Osteoblast (primary cell): ENCODE data around the gene STARD3. TPM values are rescaled to one million over a fixed set of nuclear protein-coding genes. Genes with fewer than 3 reads are reported as not detected.
"Not testable (repeated sequence)": the region's sequence is repeated elsewhere in the genome, so short reads cannot be mapped to it uniquely, and the experiment has no call there.

Experiments
- DNase-seq: peaks from one replicate; pipeline ENCODE4 v3.0.0; 2011; ENCODE audit warnings: low spot score, mixed read lengths; ENCODE audit not compliant: insufficient read length; ENCODE audit errors: missing footprints
- H2AFZ ChIP-seq: 2 replicates; pipeline ENCODE4 v1.6.0; 2011; ENCODE audit warnings: mild to moderate bottlenecking, low read length
- H3K27ac ChIP-seq: 2 replicates; pipeline ENCODE4 v1.5.1; 2011; ENCODE audit warnings: mild to moderate bottlenecking, low read depth, low read length, moderate library complexity
- H3K27me3 ChIP-seq: 2 replicates; pipeline ENCODE4 v1.6.0; 2012; ENCODE audit warnings: mild to moderate bottlenecking, control low read depth, inconsistent platforms, low read length, moderate library complexity; ENCODE audit not compliant: insufficient read depth
- H3K36me3 ChIP-seq: 2 replicates; pipeline ENCODE4 v1.5.1; 2011; ENCODE audit warnings: mild to moderate bottlenecking, low read length, control low read depth, moderate library complexity; ENCODE audit not compliant: insufficient read depth
- H3K4me1 ChIP-seq: 2 replicates; pipeline ENCODE4 v1.5.1; 2011; ENCODE audit warnings: mild to moderate bottlenecking, low read length, control low read depth, moderate library complexity; ENCODE audit not compliant: insufficient read depth
- H3K4me2 ChIP-seq: 2 replicates; pipeline ENCODE4 v1.6.0; 2011; ENCODE audit warnings: mild to moderate bottlenecking, low read length; ENCODE audit not compliant: insufficient read depth
- H3K4me3 ChIP-seq: fragments of 200-600 bp; sonication (generic); 3 replicates; pipeline ENCODE4 v1.5.1; 2012; ENCODE audit warnings: mild to moderate bottlenecking, low read length, inconsistent platforms; ENCODE audit not compliant: insufficient read depth
- H3K79me2 ChIP-seq: 2 replicates; pipeline ENCODE4 v1.6.0; 2012; ENCODE audit warnings: mild to moderate bottlenecking, low read length, control low read depth, inconsistent platforms; ENCODE audit not compliant: insufficient read depth
- H3K9me3 ChIP-seq: 2 replicates; pipeline ENCODE4 v1.5.1; 2011; ENCODE audit warnings: low read depth, low read length, control low read depth
- H4K20me1 ChIP-seq: 2 replicates; pipeline ENCODE4 v1.6.0; 2012; ENCODE audit warnings: mild to moderate bottlenecking, low read length, control low read depth; ENCODE audit not compliant: insufficient read depth
- total RNA-seq: library from RNA; depleted of rRNA; stranded (reverse); fragments of >200 nt; gene quantifications from 2 replicates; pipeline ENCODE4 v1.2.3, GENCODE V29; 2012
- TF ChIP-seq, protein P1 (sequence below): IDR thresholded peaks from 2 replicates; pipeline ENCODE4 v1.5.1; 2011; ENCODE audit warnings: mild to moderate bottlenecking, low read depth, low read length, moderate library complexity; ENCODE audit errors: extremely low read depth

The STARD3 gene
- total RNA-seq, 1 donor, result 35.8 TPM

DNA sequence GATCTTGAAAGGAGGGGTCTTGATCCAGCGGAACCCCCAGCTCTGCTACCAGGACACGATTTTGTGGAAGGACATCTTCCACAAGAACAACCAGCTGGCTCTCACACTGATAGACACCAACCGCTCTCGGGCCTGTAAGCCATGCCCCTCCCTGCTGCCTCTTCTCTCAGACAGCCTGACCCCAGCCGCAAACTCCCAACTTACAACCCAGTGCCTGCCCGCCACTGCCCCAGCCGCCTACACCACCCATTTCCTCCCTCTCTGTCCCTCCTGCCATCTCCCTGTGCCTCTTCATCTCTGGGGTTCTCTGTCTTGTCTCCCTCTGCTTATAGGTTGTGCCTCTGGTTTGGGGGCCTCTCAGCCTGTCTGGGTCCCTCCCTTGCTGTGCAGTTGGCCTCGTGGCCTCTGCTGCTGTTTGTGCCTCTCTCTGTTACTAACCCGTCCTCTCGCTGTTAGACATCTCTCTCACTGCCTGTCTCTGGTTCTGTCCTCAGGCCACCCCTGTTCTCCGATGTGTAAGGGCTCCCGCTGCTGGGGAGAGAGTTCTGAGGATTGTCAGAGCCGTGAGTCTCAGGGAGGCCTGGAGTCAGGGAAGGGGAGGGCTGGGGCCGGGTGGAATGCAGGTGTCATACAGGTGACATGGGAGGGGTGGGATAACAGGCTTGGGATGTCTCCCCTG is 72.5 kb downstream of the STARD3 start:
- Histone ChIP-seq H3K4me2 (no peak overlapping the region), H3K36me3 (peaks cover 43% of the 10 kb centered on the region), H3K4me3 (no peak overlapping the region), H3K27ac (no peak overlapping the region), H3K4me1 (peaks cover 5% of the 10 kb centered on the region), H3K27me3 (no peaks in the 10 kb centered on the region), H3K79me2 (peaks cover 22% of the 10 kb centered on the region), H4K20me1 (peaks cover 26% of the 10 kb centered on the region), H2AFZ (no peak overlapping the region), H3K9me3 (no peaks in the 10 kb centered on the region)
- peak; percentile 43 for DNase-seq
- TF ChIP-seq, protein P1, sequence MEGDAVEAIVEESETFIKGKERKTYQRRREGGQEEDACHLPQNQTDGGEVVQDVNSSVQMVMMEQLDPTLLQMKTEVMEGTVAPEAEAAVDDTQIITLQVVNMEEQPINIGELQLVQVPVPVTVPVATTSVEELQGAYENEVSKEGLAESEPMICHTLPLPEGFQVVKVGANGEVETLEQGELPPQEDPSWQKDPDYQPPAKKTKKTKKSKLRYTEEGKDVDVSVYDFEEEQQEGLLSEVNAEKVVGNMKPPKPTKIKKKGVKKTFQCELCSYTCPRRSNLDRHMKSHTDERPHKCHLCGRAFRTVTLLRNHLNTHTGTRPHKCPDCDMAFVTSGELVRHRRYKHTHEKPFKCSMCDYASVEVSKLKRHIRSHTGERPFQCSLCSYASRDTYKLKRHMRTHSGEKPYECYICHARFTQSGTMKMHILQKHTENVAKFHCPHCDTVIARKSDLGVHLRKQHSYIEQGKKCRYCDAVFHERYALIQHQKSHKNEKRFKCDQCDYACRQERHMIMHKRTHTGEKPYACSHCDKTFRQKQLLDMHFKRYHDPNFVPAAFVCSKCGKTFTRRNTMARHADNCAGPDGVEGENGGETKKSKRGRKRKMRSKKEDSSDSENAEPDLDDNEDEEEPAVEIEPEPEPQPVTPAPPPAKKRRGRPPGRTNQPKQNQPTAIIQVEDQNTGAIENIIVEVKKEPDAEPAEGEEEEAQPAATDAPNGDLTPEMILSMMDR, result no peak

DNA sequence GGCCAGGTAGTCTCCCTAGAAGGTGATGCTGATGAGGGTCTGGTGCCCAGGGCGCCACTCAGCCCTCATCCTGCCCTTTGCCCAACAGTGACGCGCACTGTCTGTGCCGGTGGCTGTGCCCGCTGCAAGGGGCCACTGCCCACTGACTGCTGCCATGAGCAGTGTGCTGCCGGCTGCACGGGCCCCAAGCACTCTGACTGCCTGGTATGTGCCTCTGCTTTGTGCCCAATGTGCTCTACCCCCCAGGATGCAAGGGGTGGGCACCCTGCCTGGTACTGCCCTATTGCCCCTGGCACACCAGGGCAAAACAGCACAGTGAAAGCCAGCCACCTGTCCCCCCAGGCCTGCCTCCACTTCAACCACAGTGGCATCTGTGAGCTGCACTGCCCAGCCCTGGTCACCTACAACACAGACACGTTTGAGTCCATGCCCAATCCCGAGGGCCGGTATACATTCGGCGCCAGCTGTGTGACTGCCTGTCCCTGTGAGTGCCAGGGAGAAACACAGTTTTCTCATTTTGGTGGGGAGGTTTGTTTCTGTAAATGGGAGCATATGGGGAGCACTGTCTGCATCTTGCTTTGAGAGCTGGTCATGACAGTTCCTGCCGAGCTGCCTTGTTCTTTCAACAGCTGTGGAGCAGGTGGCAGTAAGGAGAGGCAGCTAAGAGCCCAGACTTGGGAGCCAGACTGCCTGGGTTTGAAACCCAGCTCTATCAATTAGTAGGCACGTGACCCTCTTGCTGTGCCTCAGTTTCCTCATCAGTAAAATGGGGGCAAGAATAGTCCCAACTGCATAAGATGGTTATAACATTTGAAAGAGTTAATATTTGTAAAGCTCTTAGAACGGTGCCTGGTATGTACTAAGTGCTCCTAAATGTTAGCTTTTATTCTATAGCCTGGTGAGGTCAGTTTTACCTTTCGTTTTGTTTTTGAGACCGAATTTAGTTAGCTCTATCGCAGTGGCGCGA is 73.3 kb downstream of the STARD3 start:
- no peak overlapping the region for H3K4me2 ChIP-seq
- H3K79me2 ChIP-seq, result peaks cover 14% of the 10 kb centered on the region
- TF ChIP-seq, protein P1, result no peak
- H3K36me3 ChIP-seq, result peaks cover 45% of the 10 kb centered on the region
- H3K4me1 ChIP-seq, result no peaks in the 10 kb centered on the region
- no peak overlapping the region for H2AFZ ChIP-seq
- no peak overlapping the region for H3K27ac ChIP-seq
- no peak overlapping the region for H3K4me3 ChIP-seq
- DNase-seq, result peak; percentile 64
- no peaks in the 10 kb centered on the region for H3K9me3 ChIP-seq
- H3K27me3 ChIP-seq, result no peaks in the 10 kb centered on the region
- peaks cover 18% of the 10 kb centered on the region for H4K20me1 ChIP-seq

DNA sequence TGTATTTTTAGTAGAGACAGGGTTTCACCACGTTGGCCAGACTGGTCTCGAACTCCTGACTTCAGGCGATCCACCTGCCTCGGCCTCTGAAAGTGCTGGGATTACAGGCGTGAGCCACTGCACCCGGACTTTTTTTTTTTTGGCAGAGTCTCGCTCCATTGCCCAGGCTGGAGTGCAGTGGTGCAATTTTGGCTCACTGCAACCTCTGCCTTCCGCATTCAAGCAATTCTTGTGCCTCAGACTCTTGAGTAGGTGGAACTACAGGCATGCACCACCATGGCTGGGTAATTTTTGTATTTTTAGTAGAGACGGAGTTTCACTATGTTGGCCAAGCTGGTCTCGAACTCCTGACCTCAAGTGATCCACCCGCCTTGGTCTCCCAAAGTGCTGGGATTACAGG is 74.1 kb downstream of the STARD3 start:
- not testable (repeated sequence) for H2AFZ ChIP-seq, H3K4me2 ChIP-seq, DNase-seq, H3K27ac ChIP-seq, H3K4me3 ChIP-seq, H3K4me1 ChIP-seq, H3K9me3 ChIP-seq, H3K27me3 ChIP-seq, H3K79me2 ChIP-seq
- Histone ChIP-seq H4K20me1 (peaks cover 11% of the 10 kb centered on the region), H3K36me3 (peaks cover 51% of the 10 kb centered on the region)

DNA sequence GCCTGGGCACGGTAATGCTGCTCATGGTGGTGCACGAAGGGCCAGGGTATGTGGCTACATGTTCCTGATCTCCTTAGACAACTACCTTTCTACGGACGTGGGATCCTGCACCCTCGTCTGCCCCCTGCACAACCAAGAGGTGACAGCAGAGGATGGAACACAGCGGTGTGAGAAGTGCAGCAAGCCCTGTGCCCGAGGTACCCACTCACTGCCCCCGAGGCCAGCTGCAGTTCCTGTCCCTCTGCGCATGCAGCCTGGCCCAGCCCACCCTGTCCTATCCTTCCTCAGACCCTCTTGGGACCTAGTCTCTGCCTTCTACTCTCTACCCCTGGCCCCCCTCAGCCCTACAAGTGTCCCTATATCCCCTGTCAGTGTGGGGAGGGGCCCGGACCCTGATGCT is 74.9 kb downstream of the STARD3 start:
- peak; percentile 36 for DNase-seq
- Histone ChIP-seq H3K36me3 (peaks cover 55% of the 10 kb centered on the region), H3K4me2 (no peak overlapping the region), H2AFZ (no peak overlapping the region), H3K9me3 (no peaks in the 10 kb centered on the region), H3K4me3 (no peak overlapping the region), H3K4me1 (no peaks in the 10 kb centered on the region), H3K79me2 (no peaks in the 10 kb centered on the region), H4K20me1 (peaks cover 4% of the 10 kb centered on the region), H3K27me3 (no peaks in the 10 kb centered on the region), H3K27ac (no peak overlapping the region)
- TF ChIP-seq, protein P1, result no peak

Other genes with a start within 250 kb of the STARD3 start
- gene FBXL20, start 235.5 kb upstream of the STARD3 start, total RNA-seq, result 20.3 and 22.1 TPM in 2 replicates
- gene MED1, start 185.9 kb upstream of the STARD3 start, total RNA-seq, result 24.6 and 25.0 TPM in 2 replicates
- 36.6 and 40.4 TPM in 2 replicates for gene CDK12, start 175.7 kb upstream of the STARD3 start, total RNA-seq
- not detected in 2 replicates for gene NEUROD2, start 29.2 kb upstream of the STARD3 start, total RNA-seq
- not detected in 2 replicates for gene PPP1R1B, start 10.2 kb upstream of the STARD3 start, total RNA-seq
- 0.29 and 0.36 TPM in 2 replicates for gene TCAP, start 28.2 kb downstream of the STARD3 start, total RNA-seq
- gene PNMT, start 31.3 kb downstream of the STARD3 start, total RNA-seq, result not detected in 2 replicates
- 10.3 and 10.9 TPM in 2 replicates for gene PGAP3, start 50.9 kb downstream of the STARD3 start, total RNA-seq
- 40.4 and 44.2 TPM in 2 replicates for gene ERBB2, start 62.9 kb downstream of the STARD3 start, total RNA-seq
- 14.8 and 16.5 TPM in 2 replicates for gene MIEN1, start 93.4 kb downstream of the STARD3 start, total RNA-seq
- under 0.01 and 0.29 TPM in 2 replicates for gene GRB7, start 100.8 kb downstream of the STARD3 start, total RNA-seq
- not detected in 2 replicates for gene IKZF3, start 227.2 kb downstream of the STARD3 start, total RNA-seq
- gene ZPBP2, start 231.1 kb downstream of the STARD3 start, total RNA-seq, result not detected in 2 replicates